Hindlimb muscle (tissue), 1 donor: Measurements from ENCODE around the gene KRTAP2-4. TPM values are rescaled to one million over a fixed set of nuclear protein-coding genes. Genes with fewer than 3 reads are reported as not detected.
"Not testable (repeated sequence)": the region's sequence is repeated elsewhere in the genome, so short reads cannot be mapped to it uniquely, and the experiment has no call there.

Experiments used
- DNase-seq: peaks from one replicate; pipeline ENCODE4 v3.0.0-alpha.2; 2013
- polyA plus RNA-seq: library from polyadenylated mRNA; unstranded; fragments of 120-200 nt; gene quantifications from one replicate; pipeline ENCODE4 v1.2.1, GENCODE V29; 2013; ENCODE audit not compliant: insufficient read length

KRTAP2-4 gene
- polyA plus RNA-seq = not detected

GRCh38 chr17:41065829-41066624 is at the start of gene KRTAP2-4:
TSS of gene KRTAP2-4 (minus strand) at chr17:41065879. CDS start at chr17:41065845, 34 bp downstream.
- no peak for DNase-seq

DNA sequence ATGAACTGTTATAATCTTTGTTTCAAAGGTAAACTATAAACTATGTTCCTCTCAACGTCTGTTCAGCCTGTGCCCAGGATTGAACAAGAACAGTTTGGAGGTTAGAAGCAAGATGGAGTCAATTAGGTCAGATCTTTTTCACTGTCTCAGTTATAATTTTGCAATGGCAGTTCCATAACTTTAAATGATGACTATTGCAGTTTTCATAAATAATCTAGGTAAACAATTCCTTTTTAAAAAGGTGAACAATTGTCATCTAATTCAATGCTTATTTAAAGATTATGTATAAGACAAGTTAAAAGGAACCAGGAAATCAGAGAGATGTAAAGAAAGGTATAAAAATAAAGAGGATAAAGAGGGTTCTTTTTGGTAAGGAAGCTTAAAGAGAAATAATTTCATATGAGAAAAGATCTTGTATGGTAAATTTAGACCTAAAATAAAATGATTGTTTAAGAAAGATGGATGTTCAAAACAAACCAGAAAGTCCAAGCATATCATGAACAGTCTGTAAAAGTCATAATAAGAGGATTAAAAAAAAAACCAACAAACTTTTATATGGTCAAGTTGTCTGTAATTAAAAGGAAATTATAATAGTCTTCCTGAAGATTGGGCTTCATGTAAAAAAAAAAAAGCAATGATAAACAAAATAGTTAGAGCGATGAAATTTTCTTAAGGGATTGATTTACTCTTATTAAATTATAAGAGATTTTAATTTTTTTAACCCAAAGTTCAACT is 45.6 kb upstream of the KRTAP2-4 start:
- DNase-seq = no peak

DNA sequence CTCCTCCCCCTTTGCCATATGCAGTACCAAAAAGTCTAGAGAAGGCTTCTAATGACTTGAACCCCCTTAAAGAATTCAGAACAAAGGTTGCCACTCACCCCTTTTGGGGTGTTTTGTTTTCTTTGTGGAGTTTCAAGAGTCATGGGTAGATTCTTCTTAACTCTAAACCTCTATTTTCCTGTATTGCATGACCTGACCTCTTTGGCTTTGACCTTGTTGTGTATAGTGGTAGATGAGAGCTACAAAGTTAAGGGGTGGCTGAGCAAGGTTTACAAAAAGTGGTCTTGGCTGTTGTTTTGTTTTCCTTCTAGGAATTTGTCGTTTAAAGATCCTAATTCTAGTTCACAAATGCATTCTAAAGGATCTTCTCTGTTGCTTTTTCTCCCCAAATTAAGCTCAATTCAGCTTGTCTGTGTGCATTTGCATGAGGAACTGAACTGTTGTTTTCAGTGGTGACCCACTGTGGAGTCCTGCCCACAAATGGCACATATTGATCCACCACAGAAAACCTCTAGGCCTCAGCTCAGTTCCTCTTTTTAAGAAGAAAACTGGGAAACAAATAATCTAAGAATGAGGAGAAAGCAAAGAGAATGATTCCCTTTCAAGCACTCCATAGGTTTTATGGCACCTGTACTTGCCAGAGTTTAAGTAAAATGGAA is 43.2 kb upstream of the KRTAP2-4 start:
- DNase-seq = not testable (repeated sequence)

DNA sequence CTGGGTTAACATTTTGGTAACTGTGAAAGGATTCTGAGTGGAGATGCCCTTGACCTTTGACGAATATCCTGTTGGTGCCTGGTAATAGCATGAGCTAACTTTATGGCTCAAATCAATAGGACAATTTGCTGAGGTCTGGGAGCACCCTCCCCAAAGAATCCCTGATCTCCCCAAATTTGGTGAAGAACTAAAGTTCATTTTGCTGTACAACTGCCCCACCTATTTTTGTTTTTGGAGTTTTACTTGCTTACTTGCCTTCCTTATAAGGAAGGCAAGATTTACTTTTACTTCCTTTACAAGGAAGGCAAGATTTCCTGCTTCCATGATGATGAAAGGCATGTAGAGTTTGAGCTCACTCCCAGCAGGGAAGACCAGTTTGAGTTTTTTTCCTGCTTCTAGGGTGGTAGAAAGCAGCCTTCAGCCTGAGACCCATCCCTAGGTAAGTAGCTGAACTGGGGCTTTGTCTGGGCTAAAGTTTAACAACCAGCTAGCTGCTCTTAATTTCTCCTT is 42.3 kb upstream of the KRTAP2-4 start:
- no peak for DNase-seq

DNA sequence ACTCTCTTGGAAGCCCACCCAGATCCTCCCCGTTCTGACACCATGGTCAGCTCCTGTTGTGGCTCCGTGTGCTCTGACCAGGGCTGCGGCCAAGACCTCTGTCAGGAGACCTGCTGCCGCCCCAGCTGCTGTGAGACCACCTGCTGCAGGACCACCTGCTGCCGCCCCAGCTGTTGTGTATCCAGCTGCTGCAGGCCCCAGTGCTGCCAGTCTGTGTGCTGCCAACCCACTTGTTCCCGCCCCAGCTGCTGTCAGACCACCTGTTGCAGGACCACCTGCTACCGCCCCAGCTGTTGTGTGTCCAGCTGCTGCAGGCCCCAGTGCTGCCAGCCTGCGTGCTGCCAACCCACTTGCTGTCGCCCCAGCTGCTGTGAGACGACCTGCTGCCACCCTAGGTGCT is 39.7 kb upstream of the KRTAP2-4 start, which contains the start of gene KRTAP4-9:
KRTAP4-9 (plus strand) TSS at position 43 of the 400 bp plus-strand sequence; CDS start at position 43, 0 bp downstream.
- not testable (repeated sequence) for DNase-seq

DNA sequence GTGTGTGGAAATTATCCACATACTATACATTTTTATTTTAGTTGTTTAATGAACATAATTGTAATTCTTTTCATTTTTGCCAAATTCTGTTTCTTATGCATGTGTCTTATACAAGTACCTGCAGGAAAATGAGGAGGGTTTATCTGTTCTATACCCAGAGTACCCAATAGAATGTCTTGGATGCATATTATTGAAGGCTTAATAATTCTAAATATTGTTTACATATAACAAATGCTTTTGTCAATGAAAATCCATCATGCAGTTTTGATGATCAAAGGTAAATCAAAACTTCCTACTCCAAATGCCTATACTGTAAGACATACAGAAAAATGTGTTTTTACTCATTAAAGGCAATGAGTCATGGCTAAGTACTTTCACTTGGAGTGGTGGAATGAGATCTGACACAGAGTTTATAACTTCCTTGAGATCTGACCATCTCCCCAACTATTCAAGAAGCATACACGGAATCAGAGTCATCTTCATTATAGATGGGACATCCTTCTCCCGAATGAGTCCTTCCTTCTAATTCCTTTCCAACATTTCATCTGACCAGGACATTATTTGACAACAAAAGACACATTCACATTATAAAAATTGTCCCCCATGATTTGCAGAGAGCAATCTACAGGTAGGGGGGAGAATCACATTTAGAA is 38.8 kb upstream of the KRTAP2-4 start:
- DNase-seq = not testable (repeated sequence)

GRCh38 chr17:41103896-41104295 is 38.2 kb upstream of the KRTAP2-4 start:
- no peak for DNase-seq

DNA sequence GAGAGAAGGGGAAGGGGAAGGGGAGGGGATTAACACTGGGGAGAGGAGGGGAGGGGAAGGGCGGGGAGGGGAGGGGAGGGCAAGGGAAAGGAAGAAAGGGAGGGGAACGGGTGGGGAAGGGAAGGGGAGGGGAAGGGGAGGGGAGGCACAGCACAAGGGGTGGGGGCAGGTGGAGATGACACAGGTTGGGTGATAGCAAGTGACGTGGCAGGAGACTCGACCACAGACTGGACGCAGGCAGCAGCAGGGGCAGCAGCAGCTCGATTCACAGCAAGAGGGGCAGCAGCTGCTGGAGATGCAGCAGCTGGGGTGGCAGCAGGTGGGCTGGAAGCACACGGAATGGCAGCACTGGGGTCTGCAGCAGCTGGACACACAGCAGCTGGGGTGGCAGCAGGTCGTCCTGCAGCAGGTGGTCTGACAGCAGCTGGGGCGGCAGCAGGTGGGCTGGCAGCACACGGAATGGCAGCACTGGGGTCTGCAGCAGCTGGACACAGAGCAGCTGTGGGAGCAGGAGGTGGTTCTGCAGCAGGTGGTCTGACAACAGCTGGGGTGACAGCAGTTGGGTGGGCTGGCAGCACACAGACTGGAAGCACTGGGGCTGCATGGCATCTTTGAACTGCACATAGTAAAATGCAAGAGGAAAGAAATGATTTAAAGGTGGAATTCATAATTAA is 36.0 kb upstream of the KRTAP2-4 start, which contains the start of gene KRTAP4-16:
KRTAP4-16 (minus strand) TSS at position 624 of the 674 bp plus-strand sequence; CDS start at position 624, 0 bp downstream.
- DNase-seq = no peak

- DNase-seq = not testable (repeated sequence)
Observed at GRCh38 chr17:41099682-41100480, 34.2 kb upstream of the KRTAP2-4 start.

GRCh38 chr17:41098481-41098880 is 32.8 kb upstream of the KRTAP2-4 start:
- no peak for DNase-seq

GRCh38 chr17:41098042-41098441 is 32.4 kb upstream of the KRTAP2-4 start, which contains the start of gene KRTAP4-8:
TSS of gene KRTAP4-8 (minus strand) at chr17:41098142. CDS start at chr17:41098084, 58 bp downstream.
- DNase-seq = no peak

DNA sequence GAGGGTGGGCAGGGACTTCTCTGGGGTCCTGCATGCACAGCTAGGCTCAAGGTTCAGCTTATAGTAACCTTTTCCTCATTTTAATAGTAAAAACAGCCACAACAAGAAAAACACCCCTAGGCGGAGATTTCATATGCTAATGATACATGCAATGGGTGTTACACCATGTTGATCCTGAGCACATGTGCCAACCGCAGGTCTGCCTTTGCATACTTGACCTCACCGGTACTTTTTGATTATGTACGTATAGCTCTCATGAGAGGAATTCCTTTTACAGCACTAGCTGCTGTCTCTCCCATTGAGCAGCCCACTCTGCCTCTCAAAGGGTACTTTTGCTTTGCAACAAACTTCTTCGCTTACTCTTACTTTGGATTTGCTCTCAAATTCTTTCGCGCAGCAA is 30.4 kb upstream of the KRTAP2-4 start:
- no peak for DNase-seq

DNA sequence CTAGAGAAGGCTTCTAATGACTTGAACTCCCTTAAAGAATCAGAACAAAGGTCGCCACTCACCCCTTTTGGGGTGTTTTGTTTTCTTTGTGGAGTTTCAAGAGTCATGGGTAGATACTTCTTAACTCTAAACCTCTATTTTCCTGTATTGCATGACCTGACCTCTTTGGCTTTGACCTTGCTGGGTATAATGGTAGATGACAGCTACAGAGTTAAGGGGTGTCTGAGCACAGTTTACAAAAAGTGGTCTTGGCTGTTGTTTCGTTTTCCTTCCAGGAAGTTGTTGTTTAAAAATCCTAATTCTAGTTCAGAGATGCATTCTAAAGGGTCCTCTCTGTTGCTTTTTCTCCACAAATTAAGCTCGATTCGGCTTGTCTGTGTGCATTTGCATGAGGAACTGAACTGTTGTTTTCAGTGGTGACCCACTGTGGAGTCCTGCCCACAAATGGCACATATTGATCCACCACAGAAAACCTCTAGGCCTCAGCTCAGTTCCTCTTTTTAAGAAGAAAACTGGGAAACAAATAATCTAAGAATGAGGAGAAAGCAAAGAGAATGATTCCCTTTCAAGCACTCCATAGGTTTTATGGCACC is 23.2 kb upstream of the KRTAP2-4 start:
- DNase-seq = not testable (repeated sequence)

GRCh38 chr17:41084100-41084856 is 18.6 kb upstream of the KRTAP2-4 start, which contains the start of gene KRTAP4-7:
TSS of gene KRTAP4-7 (plus strand) at chr17:41084150. CDS start at chr17:41084207, 57 bp downstream.
- DNase-seq = not testable (repeated sequence)

DNA sequence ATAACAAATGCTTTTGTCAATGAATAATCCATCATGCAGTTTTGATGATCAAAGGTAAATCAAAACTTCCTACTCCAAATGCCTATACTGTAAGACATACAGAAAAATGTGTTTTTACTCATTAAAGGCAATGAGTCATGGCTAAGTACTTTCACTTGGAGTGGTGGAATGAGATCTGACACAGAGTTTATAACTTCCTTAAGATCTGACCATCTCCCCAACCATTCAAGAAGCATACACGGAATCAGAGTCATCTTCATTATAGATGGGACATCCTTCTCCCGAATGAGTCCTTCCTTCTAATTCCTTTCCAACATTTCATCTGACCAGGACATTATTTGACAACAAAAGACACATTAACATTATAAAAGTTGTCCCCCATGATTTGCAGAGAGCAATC is 17.7 kb upstream of the KRTAP2-4 start:
- not testable (repeated sequence) for DNase-seq

GRCh38 chr17:41082626-41083025 is 16.9 kb upstream of the KRTAP2-4 start:
- DNase-seq = no peak

GRCh38 chr17:41076788-41077187 is 11.1 kb upstream of the KRTAP2-4 start:
- DNase-seq = no peak

- DNase-seq = no peak
Observed at GRCh38 chr17:41073676-41074075, 8.0 kb upstream of the KRTAP2-4 start.
